GM12878 (cell line): Measurements from ENCODE around the gene MPPED1. TPM values are rescaled to one million over a fixed set of nuclear protein-coding genes. Genes with fewer than 3 reads are reported as not detected.

ENCODE experiments used
- ATAC-seq: fragments of 200-7000 bp; cut with Tn5 transposase; 3 replicates; pipeline ENCODE4 v1.9.1; 2020; ENCODE audit warnings: mild to moderate bottlenecking, moderate library complexity
- BruUV-seq: library from RNA; stranded (reverse); fragments of 400-500 nt; replicated peaks from 2 replicates; lab custom pipeline; 2021; lab: Mats Ljungman, UMichigan
- CTCF ChIA-PET: fragments of 300-600 bp; sonication (Branson Sonifier 250); formaldehyde crosslinking; extraction: SDS; loops from one replicate; lab custom pipeline; 2021; ENCODE audit warnings: inconsistent platforms; lab: Yijun Ruan, JAX
- POLR2A ChIA-PET: fragments of 350-600 bp; formaldehyde crosslinking; extraction: SDS; loops from one replicate; lab custom pipeline; 2021; ENCODE audit warnings: inconsistent platforms; lab: Charles Lee
- RAD21 ChIA-PET: fragments of 300-600 bp; sonication (Branson Sonifier 250); formaldehyde crosslinking; loops from one replicate; lab custom pipeline; 2023; ENCODE audit warnings: antibody characterized with exemption; ENCODE audit not compliant: unreplicated experiment; lab: Charles Lee
- SMC1A ChIA-PET: fragments of 300-600 bp; sonication (Branson Sonifier 250); formaldehyde crosslinking; loops from one replicate; lab custom pipeline; 2023; ENCODE audit not compliant: unreplicated experiment, uncharacterized antibody; lab: Charles Lee
- DNase-seq: peaks from one replicate; pipeline ENCODE4 v3.0.0-alpha.2; 2011; ENCODE audit warnings: low read depth, low spot score
- FAIRE-seq: peaks from 3 replicates; lab custom pipeline; 2011; peaks lifted over from hg19 to GRCh38; lab: Jason Lieb, UNC
- H2AFZ ChIP-seq: 2 replicates; pipeline ENCODE4 v1.6.0; 2011; ENCODE audit warnings: low read depth, low read length, control low read depth; ENCODE audit not compliant: control insufficient read depth
- H3K27ac ChIP-seq: 2 replicates; pipeline ENCODE4 v1.5.1; 2011; ENCODE audit warnings: control low read depth; ENCODE audit not compliant: control insufficient read depth, insufficient read depth
- H3K27me3 ChIP-seq, 2 experiments: replicated peaks in 1 of 2; 2 replicates each; pipeline versions ENCODE4 v1.6.0 to v1.6.1; 2011; ENCODE audit warnings: low read length in 1 of 2; ENCODE audit not compliant: control insufficient read depth in 2 of 2, insufficient read depth in 2 of 2
- H3K36me3 ChIP-seq, 2 experiments: 2 replicates each; pipeline ENCODE4 v1.5.1; 2011; ENCODE audit warnings: low read length in 1 of 2; ENCODE audit not compliant: control insufficient read depth in 2 of 2, insufficient read depth in 2 of 2
- H3K4me1 ChIP-seq: 2 replicates; pipeline ENCODE4 v1.6.1; 2011; ENCODE audit warnings: mild to moderate bottlenecking, low read length, moderate library complexity, mixed read lengths; ENCODE audit not compliant: control insufficient read depth, insufficient read depth
- H3K4me2 ChIP-seq: 2 replicates; pipeline ENCODE4 v1.6.0; 2011; ENCODE audit warnings: control low read depth; ENCODE audit not compliant: control insufficient read depth, insufficient read depth
- H3K4me3 ChIP-seq: fragments of 200-600 bp; sonication (generic); 2 replicates; pipeline ENCODE4 v1.5.1; 2016
- H3K79me2 ChIP-seq: 2 replicates; pipeline ENCODE4 v1.6.0; 2011; ENCODE audit warnings: low read length; ENCODE audit not compliant: control insufficient read depth, insufficient read depth
- H3K9ac ChIP-seq: 2 replicates; pipeline ENCODE4 v1.8.0; 2011; ENCODE audit warnings: low read length, control low read depth, mixed read lengths; ENCODE audit not compliant: control insufficient read depth, insufficient read depth
- H3K9me3 ChIP-seq: replicated peaks from 3 replicates; pipeline ENCODE4 v1.5.1; 2011; ENCODE audit warnings: mild to moderate bottlenecking, low read length; ENCODE audit not compliant: control insufficient read depth, insufficient read depth
- H4K20me1 ChIP-seq: 2 replicates; pipeline ENCODE4 v1.6.0; 2011; ENCODE audit not compliant: control insufficient read depth, insufficient read depth
- CBFB ChIP-seq: IDR thresholded peaks from 2 replicates; pipeline ENCODE4 v1.6.1; 2016; ENCODE audit warnings: antibody characterized with exemption, low read depth
- CHD2 ChIP-seq: IDR thresholded peaks from 2 replicates; pipeline ENCODE4 v1.6.1; 2011; ENCODE audit warnings: low read depth, low read length, improper control_type of control experiment, borderline replicate concordance
- CREM ChIP-seq: IDR thresholded peaks from 2 replicates; pipeline ENCODE4 v1.6.1; 2014; ENCODE audit warnings: antibody characterized with exemption, low read depth
- EED ChIP-seq: sonication (generic); IDR thresholded peaks from 2 replicates; pipeline ENCODE4 v1.6.1; 2016; ENCODE audit warnings: antibody characterized with exemption, low read depth
- HCFC1 ChIP-seq: fragments of 150-350 bp; IDR thresholded peaks from 2 replicates; pipeline ENCODE4 v1.6.1; 2014; ENCODE audit warnings: low read length
- HDGF ChIP-seq: fragments of 450-650 bp; IDR thresholded peaks from 2 replicates; pipeline ENCODE4 v1.6.1; 2016; ENCODE audit warnings: antibody characterized with exemption
- JUND ChIP-seq: IDR thresholded peaks from 2 replicates; pipeline ENCODE4 v1.6.1; 2012; ENCODE audit warnings: low read depth, mild to moderate bottlenecking, low read length, improper control_type of control experiment, moderate library complexity
- MYC ChIP-seq: IDR thresholded peaks from 2 replicates; pipeline ENCODE4 v1.6.1; 2011; ENCODE audit warnings: mild to moderate bottlenecking, low read length, moderate library complexity, inconsistent platforms; ENCODE audit not compliant: insufficient read depth, insufficient replicate concordance, insufficient read length, severe bottlenecking
- NFIC ChIP-seq: IDR thresholded peaks from 2 replicates; pipeline ENCODE4 v1.6.1; 2012; ENCODE audit warnings: low read depth, mild to moderate bottlenecking, inconsistent platforms, low read length, moderate library complexity
- PKNOX1 ChIP-seq: fragments of 450-650 bp; IDR thresholded peaks from 2 replicates; pipeline ENCODE4 v1.6.1; 2016; ENCODE audit warnings: mild to moderate bottlenecking
- SIN3A ChIP-seq: IDR thresholded peaks from 2 replicates; pipeline ENCODE4 v1.6.1; 2012; ENCODE audit warnings: low read depth, low read length, improper control_type of control experiment
- SKIL ChIP-seq: fragments of 450-650 bp; IDR thresholded peaks from 2 replicates; pipeline ENCODE4 v1.6.1; 2017; ENCODE audit warnings: mild to moderate bottlenecking, low read depth, inconsistent platforms; ENCODE audit not compliant: poor library complexity, severe bottlenecking
- SUPT20H ChIP-seq: IDR thresholded peaks from 2 replicates; pipeline ENCODE4 v1.6.1; 2011; ENCODE audit warnings: low read depth, mild to moderate bottlenecking, low read length, moderate library complexity, borderline replicate concordance; ENCODE audit not compliant: control insufficient read depth
- SUZ12 ChIP-seq: fragments of 200-600 bp; sonication (generic); IDR thresholded peaks from one replicate; pipeline ENCODE4 v1.6.1; 2018; ENCODE audit warnings: antibody characterized with exemption, mild to moderate bottlenecking; ENCODE audit not compliant: unreplicated experiment
- TCF7 ChIP-seq: IDR thresholded peaks from 2 replicates; pipeline ENCODE4 v1.6.1; 2014; ENCODE audit warnings: antibody characterized with exemption, borderline replicate concordance
- ZNF24 ChIP-seq: fragments of 450-650 bp; IDR thresholded peaks from 2 replicates; pipeline ENCODE4 v1.6.1; 2017; ENCODE audit warnings: antibody characterized with exemption, mild to moderate bottlenecking
- ZNF274 ChIP-seq: IDR thresholded peaks from one replicate; pipeline ENCODE4 v1.8.0; 2011; ENCODE audit not compliant: insufficient read length, insufficient read depth
- WGBS: methylation state at CpG from one replicate; pipeline ENCODE4 v1.1.6; 2016; ENCODE audit warnings: low lambda C conversion rate; ENCODE audit not compliant: insufficient replicate concordance, insufficient coverage; ENCODE audit errors: missing lambda C conversion rate; 5-methylcytosine and 5-hydroxymethylcytosine counted together
- in situ Hi-C: fragments of 300-500 bp; cut with MboI; formaldehyde crosslinking; loops from 9 replicates; pipeline ENCODE4 v1.14.3; 2018; ENCODE audit warnings: mixed read lengths
- intact Hi-C: fragments of 100-400 bp; cut with micrococcal nuclease; formaldehyde crosslinking; loops from one replicate; pipeline ENCODE4 v1.14.2; 2022; ENCODE audit not compliant: unreplicated experiment
- polyA plus RNA-seq, 11 experiments: library from polyadenylated mRNA; depleted of rRNA in 4 of 11; unstranded in 6 of 11; stranded (reverse) in 5 of 11; fragments of >200 nt; fragmentation: Nextera tagmentation in 4 of 11; fragmentation: Illumina TruSeq in 1 of 11; extraction: Ambion mirVana in 4 of 11; extraction: Trizol in 1 of 11; gene quantifications; 1 replicate in 1 of 11; 2 replicates in 10 of 11; pipeline versions ENCODE4 v1.2.1 to v1.2.3, GENCODE V29; 2011 to 2016; ENCODE audit warnings: inconsistent platforms in 2 of 11, missing spikeins in 2 of 11, low read depth in 1 of 11
- total RNA-seq, 4 experiments: library from RNA; depleted of rRNA in 3 of 4; stranded (reverse); fragments of >200 nt in 3 of 4; fragmentation: Illumina TruSeq in 1 of 4; extraction: Trizol in 1 of 4; gene quantifications; 2 replicates each; pipeline versions ENCODE4 v1.2.1 to v1.2.3, GENCODE V29; 2013 to 2021

Gene MPPED1
- total and polyA plus RNA-seq, 10 of the 15 experiments (the other 5 are each of a cell fraction or from before 2014, with no cell fraction given): 0.11 TPM; not detected in 9

- ChIA-PET CTCF (no interaction called here), SMC1A (no interaction called here), POLR2A (no interaction called here), RAD21 (no interaction called here)
- Histone ChIP-seq H3K9me3 (no peaks in the 10 kb centered on the region), H3K36me3 (no peaks in the 10 kb centered on the region), H3K9ac (no peak overlapping the region), H3K4me2 (no peak overlapping the region), H3K4me3 (no peak overlapping the region), H2AFZ (no peak overlapping the region), H3K79me2 (no peaks in the 10 kb centered on the region), H3K27me3 (peaks cover 9 to 13% of the 10 kb centered on the region in 2 experiments; a peak in 3 of 4 replicates), H3K4me1 (no peaks in the 10 kb centered on the region), H4K20me1 (no peaks in the 10 kb centered on the region), H3K27ac (no peak overlapping the region)
- WGBS: 30% methylated on average over 11 of the region's 11 CpGs
- intact Hi-C loops: no loop called here
- in situ Hi-C loops: no loop called here
- DNase-seq (no peak), FAIRE-seq (no peak), ATAC-seq (no peak)
- no TSS peak for BruUV-seq
- TF ChIP-seq EED: no peak
- TF ChIP-seq ZNF24: no peak
- TF ChIP-seq SUZ12: no peak
- no peak for TF ChIP-seq HCFC1
- no peak for TF ChIP-seq MYC
Observed at GRCh38 chr22:43413826-43414225, 2.0 kb downstream of the MPPED1 start.

- ChIA-PET SMC1A (no interaction called here), POLR2A (no interaction called here)
- 58% methylated on average over 7 of the region's 7 CpGs for WGBS
- no peak for TF ChIP-seq SUPT20H
- TF ChIP-seq JUND: no peak
- no peak for TF ChIP-seq CBFB
- no peak for TF ChIP-seq TCF7
- no peak for TF ChIP-seq CREM
- no peak for TF ChIP-seq NFIC
- no peak for TF ChIP-seq HCFC1
- no peak for TF ChIP-seq ZNF274
- TF ChIP-seq PKNOX1: no peak
- no peak for TF ChIP-seq HDGF
- no peak for TF ChIP-seq CHD2
- no peak for TF ChIP-seq SKIL
- TF ChIP-seq SIN3A: no peak
Observed at GRCh38 chr22:43415681-43416080, 3.9 kb downstream of the MPPED1 start.

More at GRCh38 chr22:43415681-43416080, 3.9 kb downstream of the MPPED1 start:
- no peak overlapping the region for H2AFZ ChIP-seq
- H3K9ac ChIP-seq: no peak overlapping the region
- H3K36me3 ChIP-seq: no peaks in the 10 kb centered on the region
- BruUV-seq: no TSS peak
- H3K27ac ChIP-seq: no peak overlapping the region
- H3K4me2 ChIP-seq: no peak overlapping the region
- no peaks in the 10 kb centered on the region for H3K79me2 ChIP-seq
- in situ Hi-C loops (no loop called here), intact Hi-C loops (no loop called here)
- H3K4me1 ChIP-seq: no peaks in the 10 kb centered on the region
- H3K27me3 ChIP-seq: peaks cover 8 to 9% of the 10 kb centered on the region in 2 experiments; a peak in 3 of 4 replicates
- ATAC-seq (no peak), DNase-seq (no peak), FAIRE-seq (no peak)
- CTCF ChIA-PET: no interaction called here
- H4K20me1 ChIP-seq: no peaks in the 10 kb centered on the region
- RAD21 ChIA-PET: no interaction called here
- H3K4me3 ChIP-seq: no peak overlapping the region
- H3K9me3 ChIP-seq: no peaks in the 10 kb centered on the region
